ENCODE data around the gene CYP4B1.

DNA sequence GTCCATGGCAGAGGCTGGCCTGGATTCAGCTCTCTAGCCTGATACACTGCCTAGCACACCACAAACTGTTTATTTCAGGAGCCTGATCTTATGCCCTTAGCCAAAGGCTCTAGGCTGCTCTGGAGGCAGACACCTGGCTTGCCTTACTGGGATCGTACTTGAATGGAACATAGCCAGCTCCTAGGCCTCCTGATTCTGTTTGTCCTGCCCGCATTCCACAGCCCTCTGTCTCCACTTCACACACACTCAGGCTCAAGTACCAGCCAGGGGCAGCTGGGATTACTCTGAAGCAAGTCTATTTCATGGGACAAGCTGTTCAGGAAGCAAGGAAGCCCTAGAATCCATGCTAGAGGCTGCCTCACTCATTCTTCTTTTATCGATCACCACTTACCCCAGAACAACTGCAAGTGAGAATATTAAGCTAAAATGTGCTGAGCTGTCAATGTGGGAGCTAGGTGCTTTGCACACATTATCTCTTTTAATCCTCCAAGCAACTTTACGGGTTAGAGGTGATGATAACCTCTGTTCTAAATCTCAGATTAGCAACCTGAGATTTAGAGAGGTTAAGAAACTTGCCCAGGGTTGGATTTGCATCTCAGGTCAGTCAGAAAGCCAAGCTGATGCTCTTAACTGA, 31.1 kb upstream of the CYP4B1 start:
- TF ChIP-seq TAF1 (IDR thresholded peaks at IDR 0.05; ENCODE audit: borderline replicate concordance, insufficient read depth, low read length) (no peak), POLR2AphosphoS5 (IDR thresholded peaks at IDR 0.05; ENCODE audit: low read depth, low read length) (no peak), SIN3A (IDR thresholded peaks at IDR 0.05; ENCODE audit: borderline replicate concordance, insufficient read depth, low read length) (no peak), FOXP2 (optimal IDR thresholded peaks at IDR 0.05; ENCODE audit: borderline replicate concordance, extremely low read depth, extremely low read length, insufficient read depth) (no peak)
- TF ChIP-seq, protein P1, sequence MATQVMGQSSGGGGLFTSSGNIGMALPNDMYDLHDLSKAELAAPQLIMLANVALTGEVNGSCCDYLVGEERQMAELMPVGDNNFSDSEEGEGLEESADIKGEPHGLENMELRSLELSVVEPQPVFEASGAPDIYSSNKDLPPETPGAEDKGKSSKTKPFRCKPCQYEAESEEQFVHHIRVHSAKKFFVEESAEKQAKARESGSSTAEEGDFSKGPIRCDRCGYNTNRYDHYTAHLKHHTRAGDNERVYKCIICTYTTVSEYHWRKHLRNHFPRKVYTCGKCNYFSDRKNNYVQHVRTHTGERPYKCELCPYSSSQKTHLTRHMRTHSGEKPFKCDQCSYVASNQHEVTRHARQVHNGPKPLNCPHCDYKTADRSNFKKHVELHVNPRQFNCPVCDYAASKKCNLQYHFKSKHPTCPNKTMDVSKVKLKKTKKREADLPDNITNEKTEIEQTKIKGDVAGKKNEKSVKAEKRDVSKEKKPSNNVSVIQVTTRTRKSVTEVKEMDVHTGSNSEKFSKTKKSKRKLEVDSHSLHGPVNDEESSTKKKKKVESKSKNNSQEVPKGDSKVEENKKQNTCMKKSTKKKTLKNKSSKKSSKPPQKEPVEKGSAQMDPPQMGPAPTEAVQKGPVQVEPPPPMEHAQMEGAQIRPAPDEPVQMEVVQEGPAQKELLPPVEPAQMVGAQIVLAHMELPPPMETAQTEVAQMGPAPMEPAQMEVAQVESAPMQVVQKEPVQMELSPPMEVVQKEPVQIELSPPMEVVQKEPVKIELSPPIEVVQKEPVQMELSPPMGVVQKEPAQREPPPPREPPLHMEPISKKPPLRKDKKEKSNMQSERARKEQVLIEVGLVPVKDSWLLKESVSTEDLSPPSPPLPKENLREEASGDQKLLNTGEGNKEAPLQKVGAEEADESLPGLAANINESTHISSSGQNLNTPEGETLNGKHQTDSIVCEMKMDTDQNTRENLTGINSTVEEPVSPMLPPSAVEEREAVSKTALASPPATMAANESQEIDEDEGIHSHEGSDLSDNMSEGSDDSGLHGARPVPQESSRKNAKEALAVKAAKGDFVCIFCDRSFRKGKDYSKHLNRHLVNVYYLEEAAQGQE (IDR thresholded peaks at IDR 0.05; ENCODE audit: insufficient read depth in 1 of 2, low read depth in 2 of 2, low read length in 2 of 2): no peak

Measured in PFSK-1 (cell line).